ENCODE measurements around the gene PIM2.
"Not testable (repeated sequence)": the region's sequence is repeated elsewhere in the genome, so short reads cannot be mapped to it uniquely, and the experiment has no call there.

Gene PIM2

GRCh38 chrX:48908600-48908999, 10.2 kb downstream of the PIM2 start:
- DNase-seq (ENCODE audit: low read depth, low spot score) = no peak

- no peak for DNase-seq (ENCODE audit: low read depth, low spot score)
Measured at GRCh38 chrX:48905090-48905790, 13.6 kb downstream of the PIM2 start.

GRCh38 chrX:48904626-48905025, 14.2 kb downstream of the PIM2 start:
- no peak for DNase-seq (ENCODE audit: low read depth, low spot score)

GRCh38 chrX:48904180-48904579, 14.6 kb downstream of the PIM2 start:
- DNase-seq (ENCODE audit: low read depth, low spot score) = no peak

GRCh38 chrX:48903290-48903689, 15.5 kb downstream of the PIM2 start:
- DNase-seq (ENCODE audit: low read depth, low spot score) = no peak

GRCh38 chrX:48902776-48903175, 16.0 kb downstream of the PIM2 start:
- no peak for DNase-seq (ENCODE audit: low read depth, low spot score)

GRCh38 chrX:48902135-48902534, 16.7 kb downstream of the PIM2 start:
- no peak for DNase-seq (ENCODE audit: low read depth, low spot score)

- DNase-seq (ENCODE audit: low read depth, low spot score) = no peak
Measured at GRCh38 chrX:48901069-48901468, 17.8 kb downstream of the PIM2 start.

- no peak for DNase-seq (ENCODE audit: low read depth, low spot score)
Measured at GRCh38 chrX:48899078-48899410, 19.8 kb downstream of the PIM2 start.

GRCh38 chrX:48897625-48898306, 21.1 kb downstream of the PIM2 start, which contains the start of the genes PQBP1 and TIMM17B:
Gene PQBP1 (plus strand): TSS chrX:48897930. CDS start chrX:48898510, 580 bp downstream.
Gene TIMM17B (minus strand): TSS chrX:48897768. CDS start chrX:48897749, 19 bp downstream.
- DNase-seq (ENCODE audit: low read depth, low spot score) = peak; percentile 74

- DNase-seq (ENCODE audit: low read depth, low spot score) = no peak
Measured at GRCh38 chrX:48897157-48897624, 21.6 kb downstream of the PIM2 start.

GRCh38 chrX:48896611-48897011, 22.2 kb downstream of the PIM2 start:
- no peak for DNase-seq (ENCODE audit: low read depth, low spot score)

GRCh38 chrX:48894891-48895290, 23.9 kb downstream of the PIM2 start:
- no peak for DNase-seq (ENCODE audit: low read depth, low spot score)

- DNase-seq (ENCODE audit: low read depth, low spot score) = no peak
Measured at GRCh38 chrX:48893556-48894348, 25.1 kb downstream of the PIM2 start.

GRCh38 chrX:48892896-48893295, 25.9 kb downstream of the PIM2 start:
- DNase-seq (ENCODE audit: low read depth, low spot score) = no peak

- DNase-seq (ENCODE audit: low read depth, low spot score) = peak; percentile 55
Measured at GRCh38 chrX:48891402-48892288, 27.2 kb downstream of the PIM2 start.

GRCh38 chrX:48890934-48891401, 27.9 kb downstream of the PIM2 start:
- no peak for DNase-seq (ENCODE audit: low read depth, low spot score)

- no peak for DNase-seq (ENCODE audit: low read depth, low spot score)
Measured at GRCh38 chrX:48890296-48890925, 28.4 kb downstream of the PIM2 start.

- not testable (repeated sequence) for DNase-seq (ENCODE audit: low read depth, low spot score)
Measured at GRCh38 chrX:48886586-48886985, 32.2 kb downstream of the PIM2 start.

- no peak for DNase-seq (ENCODE audit: low read depth, low spot score)
Measured at GRCh38 chrX:48883729-48884128, 35.1 kb downstream of the PIM2 start.

GRCh38 chrX:48876944-48877343, 41.9 kb downstream of the PIM2 start:
- DNase-seq (ENCODE audit: low read depth, low spot score) = not testable (repeated sequence)

Data from activated CD4-positive, CD25-positive, alpha-beta regulatory T cell treated with anti-CD3 and anti-CD28 coated beads, Interleukin-2, amount 50 U/mL, for 16 hours (primary cell).